GM23338 (cell line): ENCODE results near the gene ITGA4. TPM values are rescaled to one million over a fixed set of nuclear protein-coding genes. Genes with fewer than 3 reads are reported as not detected.

Experiments
- ATAC-seq: fragments of 200-7000 bp; cut with Tn5 transposase; 3 replicates; pipeline ENCODE4 v1.9.1; 2020
- DNase-seq: peaks from one replicate; pipeline ENCODE4 v3.0.0-alpha.2; 2015; ENCODE audit warnings: low spot score
- H2AFZ ChIP-seq: fragments of 200-600 bp; sonication (generic); 2 replicates; pipeline ENCODE4 v1.8.0; 2016; ENCODE audit warnings: antibody characterized with exemption, mild to moderate bottlenecking, moderate library complexity
- H3F3A ChIP-seq: fragments of 200-600 bp; sonication (generic); replicated peaks from 2 replicates; pipeline ENCODE4 v1.8.0; 2017; ENCODE audit warnings: antibody characterized with exemption, mixed run types, low read depth
- H3K27ac ChIP-seq: fragments of 200-600 bp; sonication (generic); 2 replicates; pipeline ENCODE4 v1.6.1; 2016; ENCODE audit warnings: low read depth
- H3K27me3 ChIP-seq: fragments of 200-600 bp; sonication (generic); 2 replicates; pipeline ENCODE4 v1.8.0; 2016; ENCODE audit warnings: mild to moderate bottlenecking, mixed run types, moderate library complexity; ENCODE audit not compliant: insufficient read depth
- H3K36me3 ChIP-seq: fragments of 200-600 bp; sonication (generic); 2 replicates; pipeline ENCODE4 v1.8.0; 2016; ENCODE audit warnings: mild to moderate bottlenecking; ENCODE audit not compliant: insufficient read depth
- H3K4me1 ChIP-seq: fragments of 200-600 bp; sonication (generic); 2 replicates; pipeline ENCODE4 v1.8.0; 2016; ENCODE audit warnings: mild to moderate bottlenecking, moderate library complexity; ENCODE audit not compliant: insufficient read depth
- H3K4me2 ChIP-seq: fragments of 200-600 bp; sonication (generic); 2 replicates; pipeline ENCODE4 v1.7.1; 2017; ENCODE audit warnings: mixed run types
- H3K4me3 ChIP-seq: fragments of 200-600 bp; sonication (generic); 2 replicates; pipeline ENCODE4 v1.6.1; 2016; ENCODE audit warnings: mixed run types
- H3K79me2 ChIP-seq: fragments of 200-600 bp; sonication (generic); replicated peaks from 2 replicates; pipeline ENCODE4 v1.8.0; 2017; ENCODE audit warnings: mild to moderate bottlenecking; ENCODE audit not compliant: insufficient read depth
- H3K9me2 ChIP-seq: fragments of 200-600 bp; sonication (generic); 2 replicates; pipeline ENCODE4 v1.8.0; 2017; ENCODE audit not compliant: insufficient read depth
- H4K20me1 ChIP-seq: fragments of 200-600 bp; sonication (generic); replicated peaks from 2 replicates; pipeline ENCODE4 v1.8.0; 2017; ENCODE audit warnings: mild to moderate bottlenecking; ENCODE audit not compliant: insufficient read depth
- H3K27ac Mint-ChIP-seq: 2 replicates; pipeline ENCODE4 v1.8.0; 2020; ENCODE audit warnings: inconsistent platforms, mild to moderate bottlenecking, moderate library complexity, mixed read lengths
- H3K27me3 Mint-ChIP-seq: 3 replicates; pipeline ENCODE4 v1.8.0; 2022; ENCODE audit warnings: low read depth, mild to moderate bottlenecking, moderate library complexity, mixed read lengths, inconsistent platforms; ENCODE audit not compliant: insufficient read depth, poor library complexity
- H3K36me3 Mint-ChIP-seq: 3 replicates; pipeline ENCODE4 v1.8.0; 2021; ENCODE audit warnings: low read depth, mild to moderate bottlenecking, inconsistent platforms, moderate library complexity, mixed read lengths
- H3K4me1 Mint-ChIP-seq: 3 replicates; pipeline ENCODE4 v1.8.0; 2020; ENCODE audit warnings: mild to moderate bottlenecking, inconsistent platforms, mixed read lengths
- H3K4me3 Mint-ChIP-seq: 3 replicates; pipeline ENCODE4 v1.8.0; 2021; ENCODE audit warnings: moderate library complexity, mild to moderate bottlenecking, inconsistent platforms, mixed read lengths
- H3K9me3 Mint-ChIP-seq: 3 replicates; pipeline ENCODE4 v1.8.0; 2020; ENCODE audit warnings: moderate library complexity, mild to moderate bottlenecking, inconsistent platforms, mixed read lengths
- CREB1 ChIP-seq: fragments of 250-450 bp; sonication (Bioruptor Pico); IDR thresholded peaks from 2 replicates; pipeline ENCODE4 v1.5.0; 2020; ENCODE audit warnings: low read depth, mild to moderate bottlenecking, moderate library complexity
- CTCF ChIP-seq, 2 experiments: fragments of 200-600 bp in 1 of 2; sonication (generic) in 1 of 2; conservative IDR thresholded peaks; 2 replicates each; pipeline versions ENCODE4 v1.5.1 to v1.6.1; 2016 to 2017; ENCODE audit warnings: antibody characterized with exemption in 2 of 2, low read depth in 2 of 2, mild to moderate bottlenecking in 2 of 2, moderate library complexity in 1 of 2
- ETS1 ChIP-seq: IDR thresholded peaks from 2 replicates; pipeline ENCODE4 v1.6.1; 2016; ENCODE audit warnings: antibody characterized with exemption
- EZH2 ChIP-seq: fragments of 200-600 bp; sonication (generic); IDR thresholded peaks from one replicate; pipeline ENCODE4 v1.8.0; 2017; ENCODE audit warnings: antibody characterized with exemption, mild to moderate bottlenecking, low read depth; ENCODE audit not compliant: unreplicated experiment
- EZH2phosphoT487 ChIP-seq: fragments of 200-600 bp; sonication (generic); IDR thresholded peaks from one replicate; pipeline ENCODE4 v1.8.1; 2018; ENCODE audit warnings: antibody characterized with exemption; ENCODE audit not compliant: unreplicated experiment
- JUNB ChIP-seq: IDR thresholded peaks from one replicate; pipeline ENCODE4 v1.6.1; 2016; ENCODE audit warnings: antibody characterized with exemption; ENCODE audit not compliant: unreplicated experiment
- NANOG ChIP-seq: IDR thresholded peaks from 2 replicates; pipeline ENCODE4 v1.6.1; 2016; ENCODE audit warnings: antibody characterized with exemption, borderline replicate concordance
- POLR2AphosphoS5 ChIP-seq: IDR thresholded peaks from 2 replicates; pipeline ENCODE4 v1.6.1; 2016; ENCODE audit warnings: antibody characterized with exemption, low read depth
- REST ChIP-seq: IDR thresholded peaks from one replicate; pipeline ENCODE4 v1.6.1; 2018; ENCODE audit warnings: antibody characterized with exemption; ENCODE audit not compliant: unreplicated experiment
- STAT1 ChIP-seq: IDR thresholded peaks from one replicate; pipeline ENCODE4 v1.6.1; 2016; ENCODE audit warnings: antibody characterized with exemption; ENCODE audit not compliant: unreplicated experiment
- ZNF114 ChIP-seq: fragments of 250-450 bp; sonication (Bioruptor Pico); IDR thresholded peaks from 2 replicates; pipeline ENCODE4 v1.5.0; 2020; ENCODE audit warnings: mild to moderate bottlenecking, moderate library complexity
- ZNF331 ChIP-seq: fragments of 250-450 bp; sonication (Bioruptor Pico); IDR thresholded peaks from 2 replicates; pipeline ENCODE4 v1.5.0; 2020; ENCODE audit warnings: low read depth, mild to moderate bottlenecking, moderate library complexity
- ZNF462 ChIP-seq: fragments of 250-450 bp; sonication (Bioruptor Pico); IDR thresholded peaks from 2 replicates; pipeline ENCODE4 v1.5.0; 2020; ENCODE audit warnings: mild to moderate bottlenecking, moderate library complexity
- polyA plus RNA-seq: library from polyadenylated mRNA; unstranded; fragments of >200 nt; fragmentation: Nextera tagmentation; extraction: Ambion mirVana; gene quantifications from 2 replicates; pipeline ENCODE4 v1.2.1, GENCODE V29; 2016
- total RNA-seq: library from RNA; depleted of rRNA; stranded (reverse); fragments of >200 nt; shearing (Covaris generic); gene quantifications from 2 replicates; pipeline ENCODE4 v1.2.3, GENCODE V29; 2014

Gene ITGA4
- total and polyA plus RNA-seq, 2 experiments from 2014 or later: 1.2 to 4.6 TPM

GRCh38 chr2:181421464-181421863, 35.7 kb upstream of the ITGA4 start:
- TF ChIP-seq POLR2AphosphoS5 (no peak), EZH2 (no peak), REST (no peak), STAT1 (no peak), ZNF331 (CRISPR knock-in tag) (no peak), ZNF462 (CRISPR knock-in tag) (no peak), CREB1 (CRISPR knock-in tag) (no peak), NANOG (no peak), ZNF114 (CRISPR knock-in tag) (no peak), EZH2phosphoT487 (no peak), JUNB (no peak), ETS1 (no peak), CTCF (conservative IDR thresholded peaks at IDR 0.05; ENCODE audit: low read depth in 2 of 2) (no peak)

More at GRCh38 chr2:181421464-181421863, 35.7 kb upstream of the ITGA4 start:
- DNase-seq (no peak), ATAC-seq (no peak)
- Histone ChIP-seq H3K4me2 (no peak overlapping the region), H3K36me3 (no peaks in the 10 kb centered on the region), H3K27me3 (no peaks in the 10 kb centered on the region), H3K27ac (no peak overlapping the region), H2AFZ (peak overlapping the region; percentile 31; the same call in 1 of the 2 replicates), H3F3A (no peaks in the 10 kb centered on the region), H3K9me2 (no peaks in the 10 kb centered on the region; the same call in 1 of the 2 replicates), H4K20me1 (no peaks in the 10 kb centered on the region), H3K4me3 (no peak overlapping the region), H3K79me2 (no peaks in the 10 kb centered on the region), H3K4me1 (no peaks in the 10 kb centered on the region; the same call in 1 of the 2 replicates)
- no peaks in the 10 kb centered on the region for H3K9me3 Mint-ChIP-seq
- peaks cover 6% of the 10 kb centered on the region for H3K4me1 Mint-ChIP-seq
- H3K36me3 Mint-ChIP-seq: no peaks in the 10 kb centered on the region
- no peaks in the 10 kb centered on the region for H3K27me3 Mint-ChIP-seq
- H3K27ac Mint-ChIP-seq: 0 out of 2 replicates have a peak overlapping the region, but pooled peaks have one; percentile 16
- no peak overlapping the region for H3K4me3 Mint-ChIP-seq
